Measurements from ENCODE around the gene SPAG6.
"Not testable (repeated sequence)": the region's sequence is repeated elsewhere in the genome, so short reads cannot be mapped to it uniquely, and the experiment has no call there.

Gene SPAG6

GRCh38 chr10:22368402-22368801 lies 23.1 kb downstream of the SPAG6 start:
- H3K4me1 Mint-ChIP-seq (ENCODE audit: low read depth), result peaks cover 44% of the 10 kb centered on the region
- H3K9me3 Mint-ChIP-seq, result no peaks in the 10 kb centered on the region
- H3K27ac Mint-ChIP-seq, result no peak overlapping the region
- DNase-seq, result no peak
- H3K4me3 Mint-ChIP-seq, result no peak overlapping the region
- H3K27me3 Mint-ChIP-seq, result no peaks in the 10 kb centered on the region
- no peaks in the 10 kb centered on the region for H3K36me3 Mint-ChIP-seq (ENCODE audit: low read depth)

- DNase-seq, result no peak
- H3K27me3 Mint-ChIP-seq, result no peaks in the 10 kb centered on the region
- no peaks in the 10 kb centered on the region for H3K36me3 Mint-ChIP-seq (ENCODE audit: low read depth)
- no peaks in the 10 kb centered on the region for H3K9me3 Mint-ChIP-seq
- no peak overlapping the region for H3K4me3 Mint-ChIP-seq
- peaks cover 43% of the 10 kb centered on the region for H3K4me1 Mint-ChIP-seq (ENCODE audit: low read depth)
- H3K27ac Mint-ChIP-seq, result no peak overlapping the region
These were observed 23.7 kb downstream of the SPAG6 start for GRCh38 chr10:22368981-22369380.

GRCh38 chr10:22369434-22370072 lies 24.3 kb downstream of the SPAG6 start:
- no peak for DNase-seq
- H3K27ac Mint-ChIP-seq, result no peak overlapping the region
- H3K27me3 Mint-ChIP-seq, result no peaks in the 10 kb centered on the region
- H3K9me3 Mint-ChIP-seq, result no peaks in the 10 kb centered on the region
- H3K4me1 Mint-ChIP-seq (ENCODE audit: low read depth), result peaks cover 43% of the 10 kb centered on the region
- H3K4me3 Mint-ChIP-seq, result no peak overlapping the region
- no peaks in the 10 kb centered on the region for H3K36me3 Mint-ChIP-seq (ENCODE audit: low read depth)

- no peak for DNase-seq
- no peak overlapping the region for H3K27ac Mint-ChIP-seq
- no peak overlapping the region for H3K4me3 Mint-ChIP-seq
- H3K4me1 Mint-ChIP-seq (ENCODE audit: low read depth), result peaks cover 40% of the 10 kb centered on the region
- no peaks in the 10 kb centered on the region for H3K36me3 Mint-ChIP-seq (ENCODE audit: low read depth)
- no peaks in the 10 kb centered on the region for H3K27me3 Mint-ChIP-seq
- no peaks in the 10 kb centered on the region for H3K9me3 Mint-ChIP-seq
These were observed 25.0 kb downstream of the SPAG6 start for GRCh38 chr10:22370320-22370719.

- no peak overlapping the region for H3K4me3 Mint-ChIP-seq
- no peak overlapping the region for H3K27ac Mint-ChIP-seq
- no peak for DNase-seq
- peaks cover 25% of the 10 kb centered on the region for H3K4me1 Mint-ChIP-seq (ENCODE audit: low read depth)
- H3K27me3 Mint-ChIP-seq, result no peaks in the 10 kb centered on the region
- H3K36me3 Mint-ChIP-seq (ENCODE audit: low read depth), result no peaks in the 10 kb centered on the region
- H3K9me3 Mint-ChIP-seq, result no peaks in the 10 kb centered on the region
These were observed 27.0 kb downstream of the SPAG6 start for GRCh38 chr10:22372298-22372697.

- Mint-ChIP-seq H3K27ac (no peak overlapping the region), H3K27me3 (no peaks in the 10 kb centered on the region), H3K4me3 (no peak overlapping the region), H3K4me1 (ENCODE audit: low read depth) (peaks cover 19% of the 10 kb centered on the region), H3K9me3 (no peaks in the 10 kb centered on the region), H3K36me3 (ENCODE audit: low read depth) (no peaks in the 10 kb centered on the region)
- no peak for DNase-seq
These were observed 27.6 kb downstream of the SPAG6 start for GRCh38 chr10:22372917-22373316.

- peaks cover 19% of the 10 kb centered on the region for H3K4me1 Mint-ChIP-seq (ENCODE audit: low read depth)
- H3K27me3 Mint-ChIP-seq, result no peaks in the 10 kb centered on the region
- no peak overlapping the region for H3K27ac Mint-ChIP-seq
- H3K4me3 Mint-ChIP-seq, result no peak overlapping the region
- H3K36me3 Mint-ChIP-seq (ENCODE audit: low read depth), result no peaks in the 10 kb centered on the region
- DNase-seq, result no peak
- no peaks in the 10 kb centered on the region for H3K9me3 Mint-ChIP-seq
These were observed 29.3 kb downstream of the SPAG6 start for GRCh38 chr10:22374489-22375126.

GRCh38 chr10:22379059-22379458 lies 33.8 kb downstream of the SPAG6 start:
- peak; percentile 39 for DNase-seq
- Mint-ChIP-seq H3K27ac (peak overlapping the region; percentile 28), H3K4me3 (peak overlapping the region; percentile 3), H3K9me3 (no peaks in the 10 kb centered on the region), H3K36me3 (ENCODE audit: low read depth) (no peaks in the 10 kb centered on the region), H3K27me3 (no peaks in the 10 kb centered on the region), H3K4me1 (ENCODE audit: low read depth) (peaks cover 19% of the 10 kb centered on the region)

- no peak overlapping the region for H3K4me3 Mint-ChIP-seq
- no peak for DNase-seq
- H3K27me3 Mint-ChIP-seq, result no peaks in the 10 kb centered on the region
- no peak overlapping the region for H3K27ac Mint-ChIP-seq
- H3K9me3 Mint-ChIP-seq, result no peaks in the 10 kb centered on the region
- no peaks in the 10 kb centered on the region for H3K36me3 Mint-ChIP-seq (ENCODE audit: low read depth)
- H3K4me1 Mint-ChIP-seq (ENCODE audit: low read depth), result peaks cover 19% of the 10 kb centered on the region
These were observed 36.0 kb downstream of the SPAG6 start for GRCh38 chr10:22381262-22381661.

GRCh38 chr10:22386503-22386902 lies 41.2 kb downstream of the SPAG6 start:
- H3K36me3 Mint-ChIP-seq (ENCODE audit: low read depth), result no peaks in the 10 kb centered on the region
- H3K4me3 Mint-ChIP-seq, result no peak overlapping the region
- H3K4me1 Mint-ChIP-seq (ENCODE audit: low read depth), result peaks cover 2% of the 10 kb centered on the region
- no peak overlapping the region for H3K27ac Mint-ChIP-seq
- H3K9me3 Mint-ChIP-seq, result no peaks in the 10 kb centered on the region
- no peak for DNase-seq
- H3K27me3 Mint-ChIP-seq, result no peaks in the 10 kb centered on the region

GRCh38 chr10:22389856-22390589 lies 44.7 kb downstream of the SPAG6 start:
- Mint-ChIP-seq H3K4me1 (ENCODE audit: low read depth) (no peaks in the 10 kb centered on the region), H3K9me3 (no peaks in the 10 kb centered on the region), H3K4me3 (no peak overlapping the region), H3K27me3 (no peaks in the 10 kb centered on the region), H3K27ac (no peak overlapping the region), H3K36me3 (ENCODE audit: low read depth) (no peaks in the 10 kb centered on the region)
- no peak for DNase-seq

- Mint-ChIP-seq H3K9me3 (no peaks in the 10 kb centered on the region), H3K36me3 (ENCODE audit: low read depth) (no peaks in the 10 kb centered on the region), H3K4me1 (ENCODE audit: low read depth) (no peaks in the 10 kb centered on the region), H3K27ac (no peak overlapping the region), H3K27me3 (peaks cover 4% of the 10 kb centered on the region), H3K4me3 (no peak overlapping the region)
- DNase-seq, result no peak
These were observed 46.3 kb downstream of the SPAG6 start for GRCh38 chr10:22391600-22391999.

- not testable (repeated sequence) for DNase-seq; H3K9me3 Mint-ChIP-seq; H3K27ac Mint-ChIP-seq; H3K4me3 Mint-ChIP-seq; H3K4me1 Mint-ChIP-seq (ENCODE audit: low read depth); H3K36me3 Mint-ChIP-seq (ENCODE audit: low read depth); H3K27me3 Mint-ChIP-seq
These were observed 50.9 kb downstream of the SPAG6 start for GRCh38 chr10:22396195-22396594.

GRCh38 chr10:22406916-22407315 lies 61.6 kb downstream of the SPAG6 start:
- peaks cover 21% of the 10 kb centered on the region for H3K27me3 Mint-ChIP-seq
- not testable (repeated sequence) for H3K9me3 Mint-ChIP-seq; DNase-seq; H3K4me1 Mint-ChIP-seq (ENCODE audit: low read depth); H3K27ac Mint-ChIP-seq; H3K36me3 Mint-ChIP-seq (ENCODE audit: low read depth); H3K4me3 Mint-ChIP-seq

- Mint-ChIP-seq H3K9me3 (peaks cover 4% of the 10 kb centered on the region), H3K36me3 (ENCODE audit: low read depth) (no peaks in the 10 kb centered on the region), H3K4me1 (ENCODE audit: low read depth) (no peaks in the 10 kb centered on the region), H3K4me3 (no peak overlapping the region), H3K27ac (no peak overlapping the region), H3K27me3 (peaks cover 25% of the 10 kb centered on the region)
- no peak for DNase-seq
These were observed 65.1 kb downstream of the SPAG6 start for GRCh38 chr10:22410394-22410793.
